Measurements from ENCODE around the gene WDR91. TPM values are rescaled to one million over a fixed set of nuclear protein-coding genes. Genes with fewer than 3 reads are reported as not detected.

The WDR91 gene
- total RNA-seq, 1 experiment from 2014 or later: 1.5 TPM

GRCh38 chr7:135161669-135162068 lies 49.7 kb downstream of the WDR91 start:
- no peaks in the 10 kb centered on the region for H3K27me3 ChIP-seq
- no peaks in the 10 kb centered on the region for H3K9me3 ChIP-seq
- DNase-seq: no peak
- H3K4me3 ChIP-seq: no peak overlapping the region
- H3K36me3 ChIP-seq: peaks cover 1% of the 10 kb centered on the region

GRCh38 chr7:135160858-135161653 lies 50.3 kb downstream of the WDR91 start:
- peaks cover 3% of the 10 kb centered on the region; the same call in 1 of the 2 replicates for H3K9me3 ChIP-seq
- H3K27me3 ChIP-seq: no peaks in the 10 kb centered on the region
- DNase-seq: no peak
- no peak overlapping the region for H3K4me3 ChIP-seq
- no peaks in the 10 kb centered on the region; the same call in 1 of the 2 replicates for H3K36me3 ChIP-seq

GRCh38 chr7:135160098-135160857 lies 51.0 kb downstream of the WDR91 start:
- no peak overlapping the region for H3K4me3 ChIP-seq
- DNase-seq: no peak
- H3K9me3 ChIP-seq: peaks cover 3% of the 10 kb centered on the region; the same call in 1 of the 2 replicates
- H3K36me3 ChIP-seq: no peaks in the 10 kb centered on the region; the same call in 1 of the 2 replicates
- H3K27me3 ChIP-seq: no peaks in the 10 kb centered on the region

- DNase-seq: no peak
- Histone ChIP-seq H3K4me3 (no peak overlapping the region), H3K36me3 (no peaks in the 10 kb centered on the region), H3K9me3 (peaks cover 3% of the 10 kb centered on the region; the same call in 1 of the 2 replicates), H3K27me3 (no peaks in the 10 kb centered on the region)
Observed at GRCh38 chr7:135159359-135160085, 51.8 kb downstream of the WDR91 start.

- Histone ChIP-seq H3K9me3 (peaks cover 3% of the 10 kb centered on the region; the same call in 1 of the 2 replicates), H3K27me3 (no peaks in the 10 kb centered on the region), H3K4me3 (no peak overlapping the region), H3K36me3 (no peaks in the 10 kb centered on the region)
- no peak for DNase-seq
Observed at GRCh38 chr7:135158874-135159273, 52.5 kb downstream of the WDR91 start.

GRCh38 chr7:135158141-135158655 lies 53.1 kb downstream of the WDR91 start:
- DNase-seq: no peak
- no peaks in the 10 kb centered on the region for H3K27me3 ChIP-seq
- no peaks in the 10 kb centered on the region for H3K36me3 ChIP-seq
- H3K9me3 ChIP-seq: peaks cover 3% of the 10 kb centered on the region; the same call in 1 of the 2 replicates
- no peak overlapping the region for H3K4me3 ChIP-seq

- Histone ChIP-seq H3K27me3 (no peaks in the 10 kb centered on the region), H3K36me3 (no peaks in the 10 kb centered on the region), H3K9me3 (peaks cover 3% of the 10 kb centered on the region; the same call in 1 of the 2 replicates), H3K4me3 (no peak overlapping the region)
- DNase-seq: no peak
Observed at GRCh38 chr7:135156290-135156689, 55.0 kb downstream of the WDR91 start.

GRCh38 chr7:135154734-135155133 lies 56.6 kb downstream of the WDR91 start:
- no peak for DNase-seq
- Histone ChIP-seq H3K36me3 (no peaks in the 10 kb centered on the region), H3K27me3 (no peaks in the 10 kb centered on the region), H3K4me3 (no peak overlapping the region), H3K9me3 (peaks cover 3% of the 10 kb centered on the region; the same call in 1 of the 2 replicates)

- DNase-seq: no peak
- Histone ChIP-seq H3K9me3 (peaks cover 3% of the 10 kb centered on the region; the same call in 1 of the 2 replicates), H3K4me3 (no peak overlapping the region), H3K27me3 (no peaks in the 10 kb centered on the region), H3K36me3 (no peaks in the 10 kb centered on the region)
Observed at GRCh38 chr7:135152442-135152841, 58.9 kb downstream of the WDR91 start.

GRCh38 chr7:135151533-135151932 lies 59.8 kb downstream of the WDR91 start:
- no peak for DNase-seq
- H3K36me3 ChIP-seq: no peaks in the 10 kb centered on the region

GRCh38 chr7:135151132-135151531 lies 60.2 kb downstream of the WDR91 start:
- DNase-seq: no peak
- Histone ChIP-seq H3K9me3 (peaks cover under 1% of the 10 kb centered on the region; the same call in 1 of the 2 replicates), H3K4me3 (no peak overlapping the region), H3K27me3 (no peaks in the 10 kb centered on the region), H3K36me3 (no peaks in the 10 kb centered on the region)

More at GRCh38 chr7:135151533-135151932, 59.8 kb downstream of the WDR91 start:
- H3K27me3 ChIP-seq: no peaks in the 10 kb centered on the region
- peaks cover 3% of the 10 kb centered on the region; the same call in 1 of the 2 replicates for H3K9me3 ChIP-seq
- no peak overlapping the region for H3K4me3 ChIP-seq

- no peaks in the 10 kb centered on the region for H3K36me3 ChIP-seq
- no peaks in the 10 kb centered on the region for H3K9me3 ChIP-seq
- no peak overlapping the region for H3K4me3 ChIP-seq
- no peaks in the 10 kb centered on the region for H3K27me3 ChIP-seq
- no peak for DNase-seq
Observed at GRCh38 chr7:135150072-135150782, 61.1 kb downstream of the WDR91 start.

GRCh38 chr7:135147899-135148721 lies 63.2 kb downstream of the WDR91 start, which contains the start of gene TMEM140:
Gene TMEM140, plus strand, starts transcription at chr7:135148072. Its CDS starts 16,370 bp downstream, at chr7:135164442.
- no peaks in the 10 kb centered on the region for H3K27me3 ChIP-seq
- H3K4me3 ChIP-seq: peak within 1 kb of the TSS; percentile 41
- DNase-seq: peak; percentile 10
- no peaks in the 10 kb centered on the region for H3K9me3 ChIP-seq
- H3K36me3 ChIP-seq: no peaks in the 10 kb centered on the region

GRCh38 chr7:135147341-135147898 lies 63.9 kb downstream of the WDR91 start:
- Histone ChIP-seq H3K9me3 (no peaks in the 10 kb centered on the region), H3K27me3 (no peaks in the 10 kb centered on the region), H3K4me3 (peak overlapping the region; percentile 41), H3K36me3 (no peaks in the 10 kb centered on the region)
- no peak for DNase-seq

Measured in MG63 (cell line).